Immature natural killer cell (primary cell): ENCODE measurements around the gene EYA2. TPM values are rescaled to one million over a fixed set of nuclear protein-coding genes. Genes with fewer than 3 reads are reported as not detected.

ENCODE experiments used
- DNase-seq, 3 donors: peaks; one replicate each; pipeline ENCODE4 v3.0.0; 2022; ENCODE audit warnings: mixed read lengths in 1 of 3
- H3K27ac Mint-ChIP-seq, 6 donors: one replicate each; pipeline ENCODE4 v1.8.0; 2020; ENCODE audit warnings: mixed read lengths in 6 of 6, mild to moderate bottlenecking in 5 of 6, inconsistent platforms in 4 of 6, moderate library complexity in 3 of 6
- H3K27me3 Mint-ChIP-seq, 3 donors: one replicate each; pipeline ENCODE4 v1.8.0; 2020 to 2021; ENCODE audit warnings: low read depth in 3 of 3, mild to moderate bottlenecking in 3 of 3, mixed read lengths in 3 of 3, moderate library complexity in 3 of 3, inconsistent platforms in 1 of 3
- H3K36me3 Mint-ChIP-seq, 3 donors: one replicate each; pipeline ENCODE4 v1.8.0; 2020; ENCODE audit warnings: mixed read lengths in 3 of 3, inconsistent platforms in 2 of 3, mild to moderate bottlenecking in 2 of 3
- H3K4me1 Mint-ChIP-seq, 2 donors: one replicate each; pipeline ENCODE4 v1.8.0; 2020; ENCODE audit warnings: inconsistent platforms in 2 of 2, mild to moderate bottlenecking in 2 of 2, mixed read lengths in 2 of 2, moderate library complexity in 1 of 2
- H3K4me3 Mint-ChIP-seq, 5 donors: one replicate each; pipeline ENCODE4 v1.8.0; 2020; ENCODE audit warnings: mild to moderate bottlenecking in 5 of 5, mixed read lengths in 5 of 5, inconsistent platforms in 3 of 5, moderate library complexity in 3 of 5
- H3K9me3 Mint-ChIP-seq, 6 donors: one replicate each; pipeline ENCODE4 v1.8.0; 2020; ENCODE audit warnings: mild to moderate bottlenecking in 6 of 6, mixed read lengths in 6 of 6, inconsistent platforms in 4 of 6, moderate library complexity in 3 of 6
- polyA plus RNA-seq, 3 donors: library from polyadenylated mRNA; unstranded; fragments of 300-500 nt; fragmentation: Illumina TruSeq; gene quantifications; one replicate each; pipeline ENCODE4 v1.2.3, GENCODE V29; 2021

The EYA2 gene
- polyA plus RNA-seq, 3 donors from 2014 or later: not detected

DNA sequence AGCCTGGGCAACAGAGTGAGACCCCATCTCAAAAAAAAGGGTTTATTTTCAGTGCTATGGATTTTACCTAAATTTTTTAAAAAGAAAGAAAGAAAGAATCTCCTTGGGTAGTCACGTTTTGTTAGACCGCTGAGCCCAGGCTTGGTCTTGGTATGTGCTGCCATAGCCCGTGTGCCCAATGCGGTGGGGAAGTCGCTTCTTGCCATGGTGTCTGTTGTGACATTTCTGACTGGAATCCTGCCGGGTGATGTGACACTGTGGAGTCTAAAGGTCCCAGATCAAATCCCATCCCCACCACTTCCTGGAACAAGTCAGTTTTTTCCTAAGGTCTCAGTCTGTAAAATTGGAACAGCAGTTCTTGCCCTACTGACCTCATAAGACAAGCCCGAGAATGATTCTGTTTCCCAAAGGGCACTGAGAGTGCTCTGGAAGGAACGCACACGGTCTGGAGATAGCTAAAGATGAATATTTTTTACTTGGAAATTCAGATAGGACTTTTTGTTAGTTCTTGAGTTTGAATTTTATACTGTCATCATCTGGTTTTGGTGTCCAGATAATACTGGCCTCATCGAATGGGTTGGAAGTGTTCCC, 225.8 kb downstream of the EYA2 start:
- no peak for DNase-seq
- H3K36me3 Mint-ChIP-seq: no peaks in the 10 kb centered on the region
- peaks cover 0 to 2% (median 0%) of the 10 kb centered on the region in 6 donors for H3K9me3 Mint-ChIP-seq
- H3K4me3 Mint-ChIP-seq: no peak overlapping the region
- no peak overlapping the region for H3K27ac Mint-ChIP-seq
- H3K27me3 Mint-ChIP-seq: peaks cover 1 to 8% (median 1%) of the 10 kb centered on the region in 3 donors
- no peaks in the 10 kb centered on the region for H3K4me1 Mint-ChIP-seq

- DNase-seq: no peak
- Mint-ChIP-seq H3K4me3 (no peak overlapping the region), H3K27ac (no peak overlapping the region), H3K9me3 (peaks cover 0 to 2% (median 0%) of the 10 kb centered on the region in 6 donors), H3K4me1 (no peaks in the 10 kb centered on the region), H3K27me3 (peaks cover 0 to 11% (median 1%) of the 10 kb centered on the region in 3 donors), H3K36me3 (no peaks in the 10 kb centered on the region)
Observed at GRCh38 chr20:47122560-47122959, 227.9 kb downstream of the EYA2 start.

GRCh38 chr20:47124181-47124717, 229.6 kb downstream of the EYA2 start:
- Mint-ChIP-seq H3K4me1 (no peaks in the 10 kb centered on the region), H3K27ac (no peak overlapping the region), H3K4me3 (no peak overlapping the region), H3K27me3 (peaks cover 0 to 14% (median 6%) of the 10 kb centered on the region in 3 donors), H3K9me3 (no peaks in the 10 kb centered on the region), H3K36me3 (no peaks in the 10 kb centered on the region)
- DNase-seq: no peak

DNA sequence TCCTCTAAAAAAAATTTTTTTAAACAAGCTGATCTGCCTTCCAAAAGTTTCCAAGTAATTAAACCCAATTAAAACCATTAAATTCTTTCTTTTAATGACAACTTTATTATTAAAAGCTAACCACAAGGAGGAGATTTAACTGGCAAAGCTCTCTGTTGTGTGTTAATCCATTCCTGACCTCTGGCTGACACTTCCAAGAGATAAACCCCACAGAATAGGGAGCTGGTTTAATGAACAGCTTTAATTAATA, 230.8 kb downstream of the EYA2 start:
- no peaks in the 10 kb centered on the region for H3K36me3 Mint-ChIP-seq
- H3K4me1 Mint-ChIP-seq: no peaks in the 10 kb centered on the region
- H3K27ac Mint-ChIP-seq: no peak overlapping the region
- H3K9me3 Mint-ChIP-seq: no peaks in the 10 kb centered on the region
- H3K4me3 Mint-ChIP-seq: no peak overlapping the region
- peaks cover 0 to 14% (median 5%) of the 10 kb centered on the region in 3 donors for H3K27me3 Mint-ChIP-seq
- DNase-seq: no peak

- H3K9me3 Mint-ChIP-seq: no peaks in the 10 kb centered on the region
- no peak overlapping the region for H3K4me3 Mint-ChIP-seq
- no peaks in the 10 kb centered on the region for H3K4me1 Mint-ChIP-seq
- no peak for DNase-seq
- peaks cover 0 to 14% (median 5%) of the 10 kb centered on the region in 3 donors for H3K27me3 Mint-ChIP-seq
- no peaks in the 10 kb centered on the region for H3K36me3 Mint-ChIP-seq
- H3K27ac Mint-ChIP-seq: no peak overlapping the region
Observed at GRCh38 chr20:47125758-47126591, 231.3 kb downstream of the EYA2 start.

GRCh38 chr20:47126709-47127108, 232.1 kb downstream of the EYA2 start:
- H3K27me3 Mint-ChIP-seq: peaks cover 0 to 16% (median 5%) of the 10 kb centered on the region in 3 donors
- H3K27ac Mint-ChIP-seq: no peak overlapping the region
- H3K4me1 Mint-ChIP-seq: no peaks in the 10 kb centered on the region
- H3K36me3 Mint-ChIP-seq: no peaks in the 10 kb centered on the region
- no peak for DNase-seq
- H3K9me3 Mint-ChIP-seq: no peaks in the 10 kb centered on the region
- no peak overlapping the region for H3K4me3 Mint-ChIP-seq

GRCh38 chr20:47127546-47127945, 232.9 kb downstream of the EYA2 start:
- Mint-ChIP-seq H3K4me3 (no peak overlapping the region), H3K4me1 (no peaks in the 10 kb centered on the region), H3K27me3 (peaks cover 0 to 16% (median 5%) of the 10 kb centered on the region in 3 donors), H3K27ac (no peak overlapping the region), H3K9me3 (no peaks in the 10 kb centered on the region), H3K36me3 (no peaks in the 10 kb centered on the region)
- DNase-seq: no peak

- Mint-ChIP-seq H3K4me1 (no peaks in the 10 kb centered on the region), H3K4me3 (no peak overlapping the region), H3K27ac (no peak overlapping the region), H3K36me3 (no peaks in the 10 kb centered on the region), H3K9me3 (no peaks in the 10 kb centered on the region), H3K27me3 (peaks cover 0 to 16% (median 5%) of the 10 kb centered on the region in 3 donors)
- DNase-seq: no peak
Observed at GRCh38 chr20:47127999-47128398, 233.4 kb downstream of the EYA2 start.

GRCh38 chr20:47129306-47129705, 234.7 kb downstream of the EYA2 start:
- no peak for DNase-seq
- Mint-ChIP-seq H3K9me3 (no peaks in the 10 kb centered on the region), H3K36me3 (no peaks in the 10 kb centered on the region), H3K27ac (no peak overlapping the region), H3K4me3 (no peak overlapping the region), H3K4me1 (no peaks in the 10 kb centered on the region), H3K27me3 (peaks cover 0 to 11% (median 5%) of the 10 kb centered on the region in 3 donors)

DNA sequence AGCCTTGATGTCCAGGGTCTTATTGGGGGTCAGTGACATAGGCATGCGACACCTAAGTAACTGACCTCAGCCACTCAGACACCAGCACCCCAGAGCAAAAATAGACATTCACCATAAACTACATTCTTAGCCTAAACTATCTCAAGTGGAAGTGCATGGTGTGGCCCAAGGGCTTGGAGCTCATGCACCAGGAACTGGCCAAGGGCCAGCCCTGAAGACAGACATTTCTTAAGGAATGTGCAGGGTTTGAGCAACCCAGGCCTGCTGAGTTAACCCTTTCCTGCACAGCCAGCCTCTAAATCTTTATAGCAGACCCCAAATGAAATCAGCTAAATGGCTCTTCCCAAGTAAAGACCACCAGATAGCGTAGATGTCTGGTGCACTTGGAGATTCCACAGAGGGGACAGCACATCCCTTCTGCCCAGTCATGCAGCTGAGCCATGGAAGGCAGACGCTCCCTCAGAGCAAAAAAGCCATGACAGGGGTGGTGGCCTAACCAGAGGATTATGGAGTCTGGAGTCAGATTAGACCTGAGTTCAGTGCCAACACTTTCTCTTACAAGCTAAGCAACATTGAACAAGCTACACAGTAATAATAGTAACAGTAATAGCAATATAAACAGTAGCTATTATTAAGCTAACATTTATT, 239.3 kb downstream of the EYA2 start:
- DNase-seq: no peak
- Mint-ChIP-seq H3K36me3 (no peaks in the 10 kb centered on the region), H3K27me3 (peaks cover 0 to 5% (median 1%) of the 10 kb centered on the region in 3 donors), H3K4me3 (no peak overlapping the region), H3K27ac (no peak overlapping the region), H3K9me3 (no peaks in the 10 kb centered on the region), H3K4me1 (no peaks in the 10 kb centered on the region)

DNA sequence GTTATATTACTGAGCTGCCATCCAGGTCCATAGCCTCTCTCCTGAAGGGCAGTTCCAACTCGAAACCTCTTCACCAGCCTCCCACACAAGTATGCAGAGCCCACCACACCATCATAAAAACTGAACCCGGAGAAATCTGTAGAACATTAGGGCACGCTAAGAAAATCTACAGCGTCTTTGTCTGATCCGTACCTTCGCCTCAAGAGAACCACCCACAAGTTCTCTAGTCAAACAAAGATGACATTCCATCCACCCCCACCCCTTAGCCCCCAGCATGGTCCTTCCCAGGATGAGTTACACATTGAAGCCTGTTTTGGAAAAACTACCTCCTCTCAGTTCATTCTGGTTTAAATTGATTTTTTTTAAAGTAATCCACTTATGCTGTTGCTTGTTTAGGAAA, 242.1 kb downstream of the EYA2 start:
- Mint-ChIP-seq H3K27ac (no peak overlapping the region), H3K4me1 (no peaks in the 10 kb centered on the region), H3K36me3 (no peaks in the 10 kb centered on the region), H3K27me3 (peaks cover 0 to 2% (median 1%) of the 10 kb centered on the region in 3 donors), H3K9me3 (no peaks in the 10 kb centered on the region), H3K4me3 (no peak overlapping the region)
- DNase-seq: no peak

DNA sequence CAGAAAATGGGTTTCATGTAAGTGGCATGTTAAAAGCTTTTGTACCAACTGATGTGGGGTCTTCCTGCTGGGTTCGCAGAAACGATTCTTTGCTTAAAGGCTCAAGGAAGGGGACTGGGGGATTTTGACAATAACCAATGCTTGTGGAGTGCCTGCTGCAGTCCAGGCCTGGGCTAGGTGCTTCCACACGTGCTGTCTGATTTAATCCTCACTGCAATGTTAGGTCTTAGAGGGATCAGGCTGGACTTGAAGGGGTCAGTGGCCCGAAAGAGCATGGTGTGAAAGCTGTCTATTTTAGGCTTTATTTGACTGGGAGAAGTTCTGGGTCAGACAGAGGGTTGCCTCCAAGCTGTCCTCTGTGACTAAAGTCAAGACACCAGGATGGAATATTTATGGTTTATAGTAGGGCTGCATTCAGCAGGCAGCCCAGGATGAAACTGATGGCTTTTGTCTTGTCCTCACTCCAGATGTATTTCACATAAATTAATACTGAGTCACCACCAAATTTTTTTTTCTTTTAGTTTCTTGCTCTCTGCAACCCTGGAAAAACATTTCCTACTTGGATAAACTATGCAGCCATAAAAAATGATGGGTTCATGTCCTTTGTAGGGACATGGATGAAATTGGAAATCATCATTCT, 242.7 kb downstream of the EYA2 start:
- Mint-ChIP-seq H3K36me3 (no peaks in the 10 kb centered on the region), H3K4me1 (no peaks in the 10 kb centered on the region), H3K27ac (no peak overlapping the region), H3K4me3 (no peak overlapping the region), H3K9me3 (no peaks in the 10 kb centered on the region), H3K27me3 (peaks cover 0 to 2% (median 1%) of the 10 kb centered on the region in 3 donors)
- no peak for DNase-seq

DNA sequence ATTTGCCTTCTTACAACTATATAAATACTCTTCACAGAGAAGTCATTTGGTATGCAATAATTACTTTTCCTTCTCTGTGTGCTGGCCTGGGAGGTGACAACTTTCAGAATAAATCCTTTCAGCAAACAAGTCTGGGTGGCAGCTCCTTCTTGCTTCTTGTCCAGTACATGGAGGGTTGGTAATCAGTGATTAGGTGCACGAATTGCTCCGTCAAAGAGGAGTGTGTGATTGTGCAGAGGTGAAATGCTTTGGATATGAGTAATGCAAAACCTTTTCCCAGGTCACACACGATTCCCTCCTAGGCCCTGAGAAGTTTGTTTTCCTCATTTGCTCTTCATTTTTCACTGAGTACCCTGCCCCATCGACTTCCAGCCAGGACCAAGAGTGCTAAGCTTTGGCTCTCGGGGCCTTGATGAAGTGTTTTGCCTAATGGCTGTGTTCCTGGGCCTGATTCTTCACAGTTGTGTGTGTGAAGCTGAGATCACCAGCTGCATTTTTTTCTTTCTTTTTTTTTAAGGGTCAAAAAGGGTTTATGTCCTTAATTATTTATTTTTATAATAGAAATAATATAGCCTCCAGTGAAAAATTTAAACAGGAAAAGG, 245.4 kb downstream of the EYA2 start:
- Mint-ChIP-seq H3K27me3 (peaks cover 0 to 2% (median 1%) of the 10 kb centered on the region in 3 donors), H3K4me3 (no peak overlapping the region), H3K4me1 (no peaks in the 10 kb centered on the region), H3K27ac (no peak overlapping the region), H3K9me3 (no peaks in the 10 kb centered on the region), H3K36me3 (no peaks in the 10 kb centered on the region)
- no peak for DNase-seq
